Keratinocyte (primary cell): ENCODE results near the gene ERMP1. TPM values are rescaled to one million over a fixed set of nuclear protein-coding genes. Genes with fewer than 3 reads are reported as not detected.

Experiments used
- DNase-seq: peaks from one replicate; pipeline ENCODE4 v3.0.0-alpha.2; 2011; ENCODE audit warnings: low read depth, missing footprints, low spot score
- FAIRE-seq: peaks from 2 replicates; lab custom pipeline; 2011; peaks lifted over from hg19 to GRCh38; lab: Jason Lieb, UNC
- H2AFZ ChIP-seq: 2 replicates; pipeline ENCODE4 v1.6.0; 2012; ENCODE audit warnings: low read length, control low read depth, inconsistent platforms; ENCODE audit not compliant: control insufficient read depth
- H3K27ac ChIP-seq: 2 replicates; pipeline ENCODE4 v1.5.1; 2011; ENCODE audit warnings: low read length; ENCODE audit not compliant: control insufficient read depth, insufficient read depth
- H3K27me3 ChIP-seq: 3 replicates; pipeline ENCODE4 v1.6.0; 2011; ENCODE audit warnings: low read length; ENCODE audit not compliant: control insufficient read depth, insufficient read depth; ENCODE audit errors: extremely low read depth
- H3K36me3 ChIP-seq, 2 experiments: 2 replicates in 1 of 2; 3 replicates in 1 of 2; pipeline ENCODE4 v1.5.1; 2011; ENCODE audit warnings: low read length in 2 of 2, mild to moderate bottlenecking in 1 of 2; ENCODE audit not compliant: control insufficient read depth in 2 of 2, insufficient read depth in 2 of 2; ENCODE audit errors: extremely low read depth in 1 of 2
- H3K4me1 ChIP-seq: 3 replicates; pipeline ENCODE4 v1.5.1; 2011; ENCODE audit warnings: low read length; ENCODE audit not compliant: control insufficient read depth, insufficient read depth; ENCODE audit errors: extremely low read depth
- H3K4me2 ChIP-seq: 3 replicates; pipeline ENCODE4 v1.6.0; 2011; ENCODE audit warnings: low read depth, low read length; ENCODE audit not compliant: control insufficient read depth, insufficient read depth; ENCODE audit errors: extremely low read depth
- H3K4me3 ChIP-seq, 3 experiments: fragments of 200-600 bp in 1 of 3; sonication (generic) in 1 of 3; 2 replicates in 2 of 3; 3 replicates in 1 of 3; pipeline ENCODE4 v1.5.1; 2011 to 2016; ENCODE audit warnings: low read length in 3 of 3, mild to moderate bottlenecking in 3 of 3, control low read depth in 2 of 3, inconsistent platforms in 1 of 3, low read depth in 1 of 3, mixed read lengths in 1 of 3, mixed run types in 1 of 3, moderate library complexity in 1 of 3; ENCODE audit not compliant: control insufficient read depth in 2 of 3, insufficient read depth in 2 of 3; ENCODE audit errors: extremely low read depth in 1 of 3
- H3K79me2 ChIP-seq: 2 replicates; pipeline ENCODE4 v1.6.0; 2012; ENCODE audit warnings: low read length; ENCODE audit not compliant: control insufficient read depth, insufficient read depth
- H3K9ac ChIP-seq: 3 replicates; pipeline ENCODE4 v1.6.0; 2011; ENCODE audit warnings: low read length; ENCODE audit not compliant: control insufficient read depth, insufficient read depth; ENCODE audit errors: extremely low read depth
- H3K9me1 ChIP-seq: 3 replicates; pipeline ENCODE4 v1.6.0; 2011; ENCODE audit warnings: low read length; ENCODE audit not compliant: control insufficient read depth, insufficient read depth; ENCODE audit errors: extremely low read depth
- H3K9me3 ChIP-seq: 2 replicates; pipeline ENCODE4 v1.5.1; 2012; ENCODE audit warnings: low read depth, low read length; ENCODE audit not compliant: control insufficient read depth
- H4K20me1 ChIP-seq: 3 replicates; pipeline ENCODE4 v1.6.0; 2011; ENCODE audit warnings: low read length; ENCODE audit not compliant: control insufficient read depth, insufficient read depth; ENCODE audit errors: extremely low read depth
- CTCF ChIP-seq, 3 experiments: IDR thresholded peaks in 1 of 3; conservative IDR thresholded peaks in 1 of 3; optimal IDR thresholded peaks in 1 of 3; 2 replicates in 2 of 3; 3 replicates in 1 of 3; pipeline versions ENCODE3 to v1.5.1; 2011; ENCODE audit warnings: low read length in 3 of 3, mild to moderate bottlenecking in 3 of 3, moderate library complexity in 2 of 3, control low read depth in 1 of 3, inconsistent platforms in 1 of 3; ENCODE audit not compliant: insufficient read depth in 2 of 3; ENCODE audit errors: extremely low read depth in 1 of 3
- EZH2 ChIP-seq: IDR thresholded peaks from one replicate; pipeline ENCODE4 v1.6.1; 2012; ENCODE audit warnings: inconsistent platforms, mild to moderate bottlenecking, low read length, moderate library complexity
- dilution Hi-C: fragments of 300-500 bp; cut with MboI; formaldehyde crosslinking; loops from one replicate; pipeline ENCODE4 v1.7.0; 2020; ENCODE audit warnings: low sequenced_read_pairs; ENCODE audit not compliant: extremely low pct_ligation_motif_present
- polyA plus RNA-seq, 5 experiments: library from polyadenylated mRNA; depleted of rRNA in 3 of 5; stranded (reverse) in 3 of 5; stranded (forward) in 1 of 5; unstranded in 1 of 5; fragments of >200 nt; gene quantifications; 1 replicate in 1 of 5; 2 replicates in 3 of 5; 3 replicates in 1 of 5; pipeline versions ENCODE4 v1.2.1 to v1.2.3, GENCODE V29; 2011 to 2012; ENCODE audit warnings: missing spikeins in 2 of 5, low read depth in 1 of 5, low replicate concordance in 1 of 5

ERMP1 gene
- polyA plus RNA-seq, 1 donor (not counting 4 experiments of a cell fraction or from before 2014, with no cell fraction given): 27.0 TPM

- Histone ChIP-seq H3K4me1 (no peaks in the 10 kb centered on the region), H3K9me1 (no peaks in the 10 kb centered on the region), H3K36me3 (no peaks in the 10 kb centered on the region), H3K79me2 (no peaks in the 10 kb centered on the region), H3K9ac (no peak overlapping the region), H3K27me3 (no peaks in the 10 kb centered on the region), H3K27ac (no peak overlapping the region), H3K4me2 (no peak overlapping the region), H2AFZ (no peak overlapping the region), H4K20me1 (no peaks in the 10 kb centered on the region), H3K4me3 (no peak overlapping the region), H3K9me3 (no peaks in the 10 kb centered on the region)
- DNase-seq (no peak), FAIRE-seq (no peak)
- dilution Hi-C loops: no loop called here
- TF ChIP-seq EZH2: no peak
- no peak for TF ChIP-seq CTCF (optimal IDR thresholded peaks at IDR 0.05 in 1 of 3, IDR thresholded peaks at IDR 0.05 in 1 of 3, conservative IDR thresholded peaks at IDR 0.05 in 1 of 3; ENCODE audit: extremely low read depth in 1 of 3, insufficient read depth in 2 of 3, low read length in 3 of 3)
Observed at GRCh38 chr9:5868235-5868634, 35.3 kb upstream of the ERMP1 start.

GRCh38 chr9:5866685-5867084 is 33.8 kb upstream of the ERMP1 start:
- H3K4me2 ChIP-seq: no peak overlapping the region
- FAIRE-seq (no peak), DNase-seq (no peak)
- dilution Hi-C loops: no loop called here
- H3K4me1 ChIP-seq: no peaks in the 10 kb centered on the region
- no peak overlapping the region for H3K27ac ChIP-seq
- H3K9ac ChIP-seq: no peak overlapping the region
- no peak overlapping the region for H3K4me3 ChIP-seq
- H2AFZ ChIP-seq: no peak overlapping the region
- H3K27me3 ChIP-seq: no peaks in the 10 kb centered on the region
- no peaks in the 10 kb centered on the region for H3K36me3 ChIP-seq
- TF ChIP-seq EZH2 (no peak), CTCF (optimal IDR thresholded peaks at IDR 0.05 in 1 of 3, IDR thresholded peaks at IDR 0.05 in 1 of 3, conservative IDR thresholded peaks at IDR 0.05 in 1 of 3; ENCODE audit: extremely low read depth in 1 of 3, insufficient read depth in 2 of 3, low read length in 3 of 3) (no peak)
- no peaks in the 10 kb centered on the region for H3K9me1 ChIP-seq
- no peaks in the 10 kb centered on the region for H3K9me3 ChIP-seq
- H4K20me1 ChIP-seq: no peaks in the 10 kb centered on the region
- no peaks in the 10 kb centered on the region for H3K79me2 ChIP-seq
